Gastrocnemius medialis (tissue), 4 donors: ENCODE data around the gene ZNF292.

ENCODE experiments used
- CTCF ChIP-seq, 5 experiments: fragments of 450-650 bp in 3 of 5; fragments of 200-600 bp in 2 of 5; sonication (generic) in 2 of 5; IDR thresholded peaks in 4 of 5; conservative IDR thresholded peaks in 1 of 5; 1 replicate in 4 of 5; 2 replicates in 1 of 5; pipeline ENCODE4 v1.5.1; 2016 to 2019; ENCODE audit warnings: antibody characterized with exemption in 5 of 5, mild to moderate bottlenecking in 3 of 5, moderate library complexity in 3 of 5
- POLR2A ChIP-seq, 2 donors: fragments of 450-650 bp; IDR thresholded peaks; one replicate each; pipeline ENCODE4 v1.6.1; 2017; ENCODE audit warnings: antibody characterized with exemption in 2 of 2, mild to moderate bottlenecking in 2 of 2, moderate library complexity in 2 of 2

- TF ChIP-seq CTCF (IDR thresholded peaks at IDR 0.05 in 4 of 5, conservative IDR thresholded peaks at IDR 0.05 in 1 of 5) (no peak), POLR2A (IDR thresholded peaks at IDR 0.05) (no peak)
Measured at GRCh38 chr6:87151781-87152525, 3.4 kb upstream of the ZNF292 start.
